Gastrocnemius medialis (tissue), 4 donors: Measurements from ENCODE around the gene HIGD1C. TPM values are rescaled to one million over a fixed set of nuclear protein-coding genes. Genes with fewer than 3 reads are reported as not detected.

Experiments used
- ATAC-seq, 2 donors: fragments of 150-250 bp; one replicate each; pipeline ENCODE4 v1.9.1; 2016
- DNase-seq, 2 donors: peaks; one replicate each; pipeline ENCODE4 v3.0.0-alpha.2; 2019
- H3K27ac ChIP-seq, 4 donors: fragments of 200-600 bp; sonication (generic); 1 replicate in 1 of 4; 2 replicates in 3 of 4; pipeline ENCODE4 v1.5.1; 2016 to 2018; ENCODE audit warnings: mild to moderate bottlenecking in 2 of 4, moderate library complexity in 1 of 4
- H3K27me3 ChIP-seq, 3 donors: fragments of 200-600 bp; sonication (generic) in 2 of 3; 1 replicate in 1 of 3; 2 replicates in 2 of 3; pipeline versions ENCODE4 v1.5.1 to v1.6.0; 2016 to 2019; ENCODE audit warnings: mild to moderate bottlenecking in 1 of 3, moderate library complexity in 1 of 3
- H3K36me3 ChIP-seq, 2 donors: fragments of 200-600 bp; sonication (generic) in 1 of 2; one replicate each; pipeline ENCODE4 v1.5.1; 2017 to 2018
- H3K4me1 ChIP-seq, 2 donors: fragments of 200-600 bp; sonication (generic) in 1 of 2; one replicate each; pipeline ENCODE4 v1.5.1; 2016 to 2017; ENCODE audit warnings: mild to moderate bottlenecking in 2 of 2
- H3K4me3 ChIP-seq, 4 donors: fragments of 200-600 bp; sonication (generic) in 3 of 4; 1 replicate in 1 of 4; 2 replicates in 3 of 4; pipeline ENCODE4 v1.5.1; 2016 to 2019; ENCODE audit warnings: mild to moderate bottlenecking in 2 of 4
- H3K9me3 ChIP-seq, 3 donors: fragments of 200-600 bp; sonication (generic) in 2 of 3; 1 replicate in 1 of 3; 2 replicates in 2 of 3; pipeline ENCODE4 v1.5.1; 2016 to 2019
- CTCF ChIP-seq, 5 experiments: fragments of 450-650 bp in 3 of 5; fragments of 200-600 bp in 2 of 5; sonication (generic) in 2 of 5; IDR thresholded peaks in 4 of 5; conservative IDR thresholded peaks in 1 of 5; 1 replicate in 4 of 5; 2 replicates in 1 of 5; pipeline ENCODE4 v1.5.1; 2016 to 2019; ENCODE audit warnings: antibody characterized with exemption in 5 of 5, mild to moderate bottlenecking in 3 of 5, moderate library complexity in 3 of 5
- POLR2A ChIP-seq, 2 donors: fragments of 450-650 bp; IDR thresholded peaks; one replicate each; pipeline ENCODE4 v1.6.1; 2017; ENCODE audit warnings: antibody characterized with exemption in 2 of 2, mild to moderate bottlenecking in 2 of 2, moderate library complexity in 2 of 2
- in situ Hi-C, 4 donors: fragments of 200-750 bp; cut with MboI; loops; one replicate each; pipeline versions ENCODE4 v1.15.0 to v1.8.0; 2017; ENCODE audit warnings: low sequenced_read_pairs in 4 of 4
- intact Hi-C: fragments of 100-400 bp; cut with DNase I; formaldehyde crosslinking; loops from one replicate; pipeline ENCODE4 v1.15.1; 2023; ENCODE audit warnings: low total_unique reads
- total RNA-seq, 4 donors: library from RNA; depleted of rRNA; stranded (reverse); fragments of >200 nt; gene quantifications; one replicate each; pipeline versions ENCODE4 v1.1.0 to v1.2.3, GENCODE V29; 2016

Gene HIGD1C
- total RNA-seq, 4 donors from 2014 or later = not detected

- ATAC-seq (no peak), DNase-seq (no peak)
- H3K4me1 ChIP-seq = peaks cover 43 to 54% of the 10 kb centered on the region in 2 donors
- H3K36me3 ChIP-seq = peaks cover 0 to 11% of the 10 kb centered on the region in 2 donors
- in situ Hi-C loops = no loop called here
- H3K27me3 ChIP-seq = no peaks in the 10 kb centered on the region
- peak overlapping the region; percentile 83 to 91 (median 87) for H3K27ac ChIP-seq
- TF ChIP-seq CTCF (IDR thresholded peaks at IDR 0.05 in 4 of 5, conservative IDR thresholded peaks at IDR 0.05 in 1 of 5) = no peak
- no peak for TF ChIP-seq POLR2A (IDR thresholded peaks at IDR 0.05)
- H3K9me3 ChIP-seq = no peaks in the 10 kb centered on the region
- intact Hi-C loops = no loop called here
- H3K4me3 ChIP-seq = no peak overlapping the region
These were observed 17.1 kb upstream of the HIGD1C start for GRCh38 chr12:50934981-50935807.

- intact Hi-C loops = no loop called here
- ATAC-seq = peak in 1 of 2 donors; percentile 6
- no peak for DNase-seq
- in situ Hi-C loops = no loop called here
- TF ChIP-seq POLR2A (IDR thresholded peaks at IDR 0.05) (no peak), CTCF (IDR thresholded peaks at IDR 0.05 in 4 of 5, conservative IDR thresholded peaks at IDR 0.05 in 1 of 5) (no peak)
- Histone ChIP-seq H3K4me1 (peaks cover 28 to 38% of the 10 kb centered on the region in 2 donors), H3K27ac (peak overlapping the region; percentile 19 to 91 (median 58)), H3K27me3 (no peaks in the 10 kb centered on the region), H3K9me3 (no peaks in the 10 kb centered on the region), H3K36me3 (no peaks in the 10 kb centered on the region), H3K4me3 (no peak overlapping the region)
These were observed 15.4 kb upstream of the HIGD1C start for GRCh38 chr12:50936821-50937530.

- H3K36me3 ChIP-seq = no peaks in the 10 kb centered on the region
- H3K4me3 ChIP-seq = no peak overlapping the region
- in situ Hi-C loops (no loop called here), intact Hi-C loops (no loop called here)
- ATAC-seq (no peak), DNase-seq (no peak)
- H3K27ac ChIP-seq = no peak overlapping the region
- H3K9me3 ChIP-seq = no peaks in the 10 kb centered on the region
- H3K4me1 ChIP-seq = peaks cover 21 to 31% of the 10 kb centered on the region in 2 donors
- no peaks in the 10 kb centered on the region for H3K27me3 ChIP-seq
- TF ChIP-seq POLR2A (IDR thresholded peaks at IDR 0.05) (no peak), CTCF (IDR thresholded peaks at IDR 0.05 in 4 of 5, conservative IDR thresholded peaks at IDR 0.05 in 1 of 5) (no peak)
These were observed 14.7 kb upstream of the HIGD1C start for GRCh38 chr12:50937653-50938052.

GRCh38 chr12:50947933-50948626, 4.3 kb upstream of the HIGD1C start:
- Histone ChIP-seq H3K36me3 (no peaks in the 10 kb centered on the region), H3K4me3 (no peak overlapping the region), H3K9me3 (no peaks in the 10 kb centered on the region), H3K27ac (peak overlapping the region in 2 of 4 donors; percentile 9 to 46), H3K4me1 (peaks cover 10% of the 10 kb centered on the region in 2 donors), H3K27me3 (no peaks in the 10 kb centered on the region)
- DNase-seq (no peak), ATAC-seq (peak; percentile 32 to 38)
- in situ Hi-C loops = no loop called here
- TF ChIP-seq CTCF (IDR thresholded peaks at IDR 0.05 in 4 of 5, conservative IDR thresholded peaks at IDR 0.05 in 1 of 5) = no peak
- no peak for TF ChIP-seq POLR2A (IDR thresholded peaks at IDR 0.05)
- intact Hi-C loops = no loop called here
